Karpas-422 (cell line): ENCODE data around the gene MRTFB. TPM values are rescaled to one million over a fixed set of nuclear protein-coding genes. Genes with fewer than 3 reads are reported as not detected.
"Not testable (repeated sequence)": the region's sequence is repeated elsewhere in the genome, so short reads cannot be mapped to it uniquely, and the experiment has no call there.

Source experiments
- DNase-seq: peaks from one replicate; pipeline ENCODE4 v3.0.0-alpha.2; 2015
- H2AFZ ChIP-seq: fragments of 200-600 bp; sonication (generic); 2 replicates; pipeline ENCODE4 v1.6.1; 2014; ENCODE audit warnings: antibody characterized with exemption, low read length, mixed read lengths
- H3K27ac ChIP-seq: fragments of 200-600 bp; sonication (generic); 2 replicates; pipeline ENCODE4 v1.5.1; 2014; ENCODE audit warnings: mild to moderate bottlenecking, low read length, moderate library complexity
- H3K27me3 ChIP-seq: fragments of 200-600 bp; sonication (generic); 2 replicates; pipeline ENCODE4 v1.6.1; 2014; ENCODE audit warnings: low read length, mixed read lengths
- H3K36me3 ChIP-seq: fragments of 200-600 bp; sonication (generic); 2 replicates; pipeline ENCODE4 v1.6.1; 2014; ENCODE audit warnings: low read length, mixed read lengths; ENCODE audit not compliant: insufficient read depth
- H3K4me1 ChIP-seq: fragments of 200-600 bp; sonication (generic); 2 replicates; pipeline ENCODE4 v1.6.1; 2014; ENCODE audit warnings: mild to moderate bottlenecking, low read length, mixed read lengths
- H3K4me2 ChIP-seq: fragments of 200-600 bp; sonication (generic); 2 replicates; pipeline ENCODE4 v1.6.1; 2014; ENCODE audit warnings: low read length, low read depth, mild to moderate bottlenecking; ENCODE audit not compliant: poor library complexity, severe bottlenecking
- H3K4me3 ChIP-seq: fragments of 200-600 bp; sonication (generic); 2 replicates; pipeline ENCODE4 v1.5.1; 2014; ENCODE audit warnings: mild to moderate bottlenecking, antibody characterized with exemption, low read length, mixed read lengths
- H3K79me2 ChIP-seq: fragments of 200-600 bp; sonication (generic); 2 replicates; pipeline ENCODE4 v1.6.1; 2014; ENCODE audit warnings: mild to moderate bottlenecking, low read length, mixed read lengths
- H3K9ac ChIP-seq: fragments of 200-600 bp; sonication (generic); 2 replicates; pipeline ENCODE4 v1.6.0; 2014; ENCODE audit warnings: low read length
- H3K9me2 ChIP-seq: fragments of 200-600 bp; sonication (generic), shearing (Covaris generic); replicated peaks from 2 replicates; pipeline ENCODE4 v1.6.0; 2014; ENCODE audit warnings: mild to moderate bottlenecking, low read length, moderate library complexity; ENCODE audit not compliant: insufficient read depth
- H3K9me3 ChIP-seq: fragments of 300-700, 200-600 bp; sonication (generic); 2 replicates; pipeline ENCODE4 v1.6.1; 2014; ENCODE audit warnings: low read length, mixed read lengths
- H4K20me1 ChIP-seq: fragments of 200-600 bp; sonication (generic); 2 replicates; pipeline ENCODE4 v1.6.1; 2014; ENCODE audit warnings: mild to moderate bottlenecking, antibody characterized with exemption, low read length, low read depth; ENCODE audit not compliant: insufficient read depth
- total RNA-seq: library from RNA; depleted of rRNA; stranded (reverse); fragments of >200 nt; shearing (Covaris generic); gene quantifications from 2 replicates; pipeline ENCODE4 v1.2.3, GENCODE V29; 2014; ENCODE audit warnings: low replicate concordance; rRNA removed

The MRTFB gene, protein sequence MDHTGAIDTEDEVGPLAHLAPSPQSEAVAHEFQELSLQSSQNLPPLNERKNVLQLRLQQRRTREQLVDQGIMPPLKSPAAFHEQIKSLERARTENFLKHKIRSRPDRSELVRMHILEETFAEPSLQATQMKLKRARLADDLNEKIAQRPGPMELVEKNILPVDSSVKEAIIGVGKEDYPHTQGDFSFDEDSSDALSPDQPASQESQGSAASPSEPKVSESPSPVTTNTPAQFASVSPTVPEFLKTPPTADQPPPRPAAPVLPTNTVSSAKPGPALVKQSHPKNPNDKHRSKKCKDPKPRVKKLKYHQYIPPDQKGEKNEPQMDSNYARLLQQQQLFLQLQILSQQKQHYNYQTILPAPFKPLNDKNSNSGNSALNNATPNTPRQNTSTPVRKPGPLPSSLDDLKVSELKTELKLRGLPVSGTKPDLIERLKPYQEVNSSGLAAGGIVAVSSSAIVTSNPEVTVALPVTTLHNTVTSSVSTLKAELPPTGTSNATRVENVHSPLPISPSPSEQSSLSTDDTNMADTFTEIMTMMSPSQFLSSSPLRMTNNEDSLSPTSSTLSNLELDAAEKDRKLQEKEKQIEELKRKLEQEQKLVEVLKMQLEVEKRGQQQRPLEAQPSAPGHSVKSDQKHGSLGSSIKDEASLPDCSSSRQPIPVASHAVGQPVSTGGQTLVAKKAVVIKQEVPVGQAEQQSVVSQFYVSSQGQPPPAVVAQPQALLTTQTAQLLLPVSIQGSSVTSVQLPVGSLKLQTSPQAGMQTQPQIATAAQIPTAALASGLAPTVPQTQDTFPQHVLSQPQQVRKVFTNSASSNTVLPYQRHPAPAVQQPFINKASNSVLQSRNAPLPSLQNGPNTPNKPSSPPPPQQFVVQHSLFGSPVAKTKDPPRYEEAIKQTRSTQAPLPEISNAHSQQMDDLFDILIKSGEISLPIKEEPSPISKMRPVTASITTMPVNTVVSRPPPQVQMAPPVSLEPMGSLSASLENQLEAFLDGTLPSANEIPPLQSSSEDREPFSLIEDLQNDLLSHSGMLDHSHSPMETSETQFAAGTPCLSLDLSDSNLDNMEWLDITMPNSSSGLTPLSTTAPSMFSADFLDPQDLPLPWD
- total RNA-seq, result 5.3 and 6.5 TPM in 2 replicates

- peak within 1 kb of the TSS; percentile 81 for H3K9ac ChIP-seq
- H3K36me3 ChIP-seq, result no peaks in the 10 kb centered on the region
- peak within 1 kb of the TSS; percentile 82 for H3K4me3 ChIP-seq
- H3K27me3 ChIP-seq, result no peaks in the 10 kb centered on the region
- H3K9me3 ChIP-seq, result no peaks in the 10 kb centered on the region
- no peaks in the 10 kb centered on the region for H3K79me2 ChIP-seq
- no peaks in the 10 kb centered on the region for H3K9me2 ChIP-seq
- H3K4me2 ChIP-seq, result peak within 1 kb of the TSS; percentile 76
- H3K4me1 ChIP-seq, result peaks cover 12% of the 10 kb centered on the region
- no peaks in the 10 kb centered on the region; the same call in 1 of the 2 replicates for H4K20me1 ChIP-seq
- peak; percentile 90 for DNase-seq
- no peak within 1 kb of the TSS for H3K27ac ChIP-seq
- peak within 1 kb of the TSS; percentile 93 for H2AFZ ChIP-seq
Measured at GRCh38 chr16:14070877-14071575, at the start of gene MRTFB. Gene MRTFB (plus strand): TSS chr16:14071319. CDS start chr16:14140607, 69,288 bp downstream.

- not testable (repeated sequence) for H3K36me3 ChIP-seq, H3K4me2 ChIP-seq, H3K4me3 ChIP-seq, DNase-seq, H4K20me1 ChIP-seq, H3K27me3 ChIP-seq, H3K9me2 ChIP-seq, H3K79me2 ChIP-seq, H3K27ac ChIP-seq, H3K4me1 ChIP-seq, H3K9ac ChIP-seq, H2AFZ ChIP-seq, H3K9me3 ChIP-seq
Measured at GRCh38 chr16:14023526-14023925, 47.6 kb upstream of the MRTFB start.

DNA sequence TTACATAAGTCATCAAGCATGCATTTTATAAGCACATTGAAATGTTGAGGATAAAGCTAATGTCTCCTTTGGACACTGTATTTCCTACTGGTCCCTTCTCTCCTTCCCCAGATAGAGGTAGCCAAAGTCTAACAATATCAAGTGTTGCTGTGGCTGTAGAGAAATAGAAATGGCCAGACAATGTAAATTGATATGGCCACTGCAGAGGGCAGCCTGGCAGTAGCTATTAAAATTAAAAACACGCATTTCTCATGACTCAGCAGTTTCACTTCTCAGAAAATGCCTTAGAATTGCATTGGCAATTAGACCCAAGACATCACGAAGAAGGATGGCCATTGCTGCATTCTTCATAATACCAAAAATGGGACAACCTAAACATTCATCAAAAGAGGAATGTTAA, 46.8 kb upstream of the MRTFB start:
- no peaks in the 10 kb centered on the region for H4K20me1 ChIP-seq
- H3K4me3 ChIP-seq, result no peak overlapping the region
- H3K9ac ChIP-seq, result no peak overlapping the region
- no peaks in the 10 kb centered on the region for H3K9me3 ChIP-seq
- no peak overlapping the region for H3K4me2 ChIP-seq
- no peak overlapping the region for H3K27ac ChIP-seq
- peak; percentile 53 for DNase-seq
- H3K27me3 ChIP-seq, result no peaks in the 10 kb centered on the region
- H2AFZ ChIP-seq, result no peak overlapping the region
- H3K4me1 ChIP-seq, result peaks cover 7% of the 10 kb centered on the region; the same call in 1 of the 2 replicates
- no peaks in the 10 kb centered on the region for H3K9me2 ChIP-seq
- H3K36me3 ChIP-seq, result no peaks in the 10 kb centered on the region
- H3K79me2 ChIP-seq, result no peaks in the 10 kb centered on the region

GRCh38 chr16:14026572-14027285, 44.4 kb upstream of the MRTFB start:
- Histone ChIP-seq H3K79me2 (no peaks in the 10 kb centered on the region), H3K36me3 (no peaks in the 10 kb centered on the region), H3K9ac (no peak overlapping the region), H3K9me3 (no peaks in the 10 kb centered on the region), H3K9me2 (no peaks in the 10 kb centered on the region), H2AFZ (no peak overlapping the region), H4K20me1 (no peaks in the 10 kb centered on the region), H3K27me3 (no peaks in the 10 kb centered on the region), H3K4me3 (no peak overlapping the region), H3K4me1 (peaks cover 7% of the 10 kb centered on the region; the same call in 1 of the 2 replicates), H3K4me2 (no peak overlapping the region), H3K27ac (no peak overlapping the region)
- no peak for DNase-seq

GRCh38 chr16:14028202-14028601, 42.9 kb upstream of the MRTFB start:
- Histone ChIP-seq H3K9ac (no peak overlapping the region), H3K36me3 (no peaks in the 10 kb centered on the region), H3K4me1 (peaks cover 7% of the 10 kb centered on the region; the same call in 1 of the 2 replicates), H3K4me2 (no peak overlapping the region), H3K27me3 (no peaks in the 10 kb centered on the region), H3K9me2 (no peaks in the 10 kb centered on the region), H3K4me3 (no peak overlapping the region), H2AFZ (no peak overlapping the region), H4K20me1 (no peaks in the 10 kb centered on the region), H3K27ac (no peak overlapping the region), H3K79me2 (no peaks in the 10 kb centered on the region), H3K9me3 (no peaks in the 10 kb centered on the region)
- DNase-seq, result no peak

GRCh38 chr16:14029658-14030057, 41.5 kb upstream of the MRTFB start:
- Histone ChIP-seq H3K4me1 (peaks cover under 1% of the 10 kb centered on the region; the same call in 1 of the 2 replicates), H3K4me2 (no peak overlapping the region), H3K79me2 (no peaks in the 10 kb centered on the region), H3K9ac (no peak overlapping the region), H3K27me3 (no peaks in the 10 kb centered on the region), H3K4me3 (no peak overlapping the region), H2AFZ (no peak overlapping the region), H3K9me2 (no peaks in the 10 kb centered on the region), H3K27ac (no peak overlapping the region), H3K9me3 (no peaks in the 10 kb centered on the region), H4K20me1 (no peaks in the 10 kb centered on the region), H3K36me3 (no peaks in the 10 kb centered on the region)
- no peak for DNase-seq

- no peak overlapping the region for H3K9ac ChIP-seq
- DNase-seq, result no peak
- H3K4me1 ChIP-seq, result no peaks in the 10 kb centered on the region
- no peaks in the 10 kb centered on the region for H3K9me3 ChIP-seq
- no peaks in the 10 kb centered on the region for H4K20me1 ChIP-seq
- no peak overlapping the region for H3K4me3 ChIP-seq
- no peak overlapping the region for H3K27ac ChIP-seq
- no peaks in the 10 kb centered on the region for H3K27me3 ChIP-seq
- H3K36me3 ChIP-seq, result no peaks in the 10 kb centered on the region
- H3K79me2 ChIP-seq, result no peaks in the 10 kb centered on the region
- H3K4me2 ChIP-seq, result no peak overlapping the region
- no peaks in the 10 kb centered on the region for H3K9me2 ChIP-seq
- H2AFZ ChIP-seq, result no peak overlapping the region
Measured at GRCh38 chr16:14035092-14035491, 36.0 kb upstream of the MRTFB start.
